Omental fat pad (tissue), 4 donors: ENCODE measurements around the gene DNAH9. TPM values are rescaled to one million over a fixed set of nuclear protein-coding genes. Genes with fewer than 3 reads are reported as not detected.
A peak's percentile ranks its signal among the peaks of the same experiment; 100 is the strongest.

Experiments
- ATAC-seq: fragments of 150-250 bp; one replicate; pipeline ENCODE4 v1.9.1; 2016; ENCODE audit warnings: mild to moderate bottlenecking, moderate library complexity; ENCODE audit not compliant: low FRiP score
- DNase-seq: peaks from one replicate; pipeline ENCODE4 v3.0.0-alpha.2; 2019; ENCODE audit warnings: low spot score
- CTCF ChIP-seq, 3 donors: fragments of 450-650 bp; IDR thresholded peaks; one replicate each; pipeline ENCODE4 v1.5.1; 2016 to 2017; ENCODE audit warnings: antibody characterized with exemption in 3 of 3, mild to moderate bottlenecking in 3 of 3, moderate library complexity in 2 of 3
- total RNA-seq, 4 donors: library from RNA; depleted of rRNA; stranded (reverse); fragments of >200 nt; gene quantifications; one replicate each; pipeline ENCODE4 v1.1.0, GENCODE V29; 2016

DNAH9 gene
- total RNA-seq, 4 donors from 2014 or later, result 0.72 to 6.0 (median 3.1) TPM

- no peak for TF ChIP-seq CTCF (IDR thresholded peaks at IDR 0.05)
- no peak for ATAC-seq
- no peak for DNase-seq
Observed at GRCh38 chr17:11840052-11840451, 241.8 kb downstream of the DNAH9 start.

GRCh38 chr17:11840831-11841230, 242.6 kb downstream of the DNAH9 start:
- no peak for ATAC-seq
- no peak for DNase-seq
- no peak for TF ChIP-seq CTCF (IDR thresholded peaks at IDR 0.05)

- no peak for TF ChIP-seq CTCF (IDR thresholded peaks at IDR 0.05)
Observed at GRCh38 chr17:11848330-11848729, 250.1 kb downstream of the DNAH9 start.

GRCh38 chr17:11852231-11852630, 254.0 kb downstream of the DNAH9 start:
- TF ChIP-seq CTCF (IDR thresholded peaks at IDR 0.05), result no peak
- DNase-seq (no peak), ATAC-seq (no peak)

More at GRCh38 chr17:11848330-11848729, 250.1 kb downstream of the DNAH9 start:
- DNase-seq, result no peak
- no peak for ATAC-seq

- no peak for DNase-seq
- TF ChIP-seq CTCF (IDR thresholded peaks at IDR 0.05), result no peak
- ATAC-seq, result no peak
Observed at GRCh38 chr17:11852912-11853311, 254.6 kb downstream of the DNAH9 start.

GRCh38 chr17:11853321-11854151, 255.3 kb downstream of the DNAH9 start:
- TF ChIP-seq CTCF (IDR thresholded peaks at IDR 0.05), result no peak
- ATAC-seq (peak; percentile 51), DNase-seq (no peak)

GRCh38 chr17:11855306-11855705, 257.0 kb downstream of the DNAH9 start:
- ATAC-seq (no peak), DNase-seq (no peak)
- no peak for TF ChIP-seq CTCF (IDR thresholded peaks at IDR 0.05)
